Trophoblast cell (in vitro differentiated cells and primary cell): ENCODE results near the gene PPP6R2.

Source experiments
- DNase-seq, 2 donors: peaks; one replicate each; pipeline ENCODE4 v3.0.0-alpha.2; 2016
- H2AFZ ChIP-seq: 2 replicates; pipeline ENCODE4 v1.6.1; 2013; ENCODE audit warnings: low read length, moderate library complexity, mild to moderate bottlenecking; ENCODE audit not compliant: insufficient read depth, poor library complexity
- H2AK5ac ChIP-seq: 2 replicates; pipeline ENCODE4 v1.6.1; 2013; ENCODE audit warnings: mild to moderate bottlenecking, low read length
- H2BK120ac ChIP-seq: 2 replicates; pipeline ENCODE4 v1.6.1; 2013; ENCODE audit warnings: low read length, mild to moderate bottlenecking, moderate library complexity; ENCODE audit not compliant: insufficient read depth, poor library complexity
- H2BK12ac ChIP-seq: 2 replicates; pipeline ENCODE4 v1.6.1; 2013; ENCODE audit warnings: mild to moderate bottlenecking, low read length, moderate library complexity
- H2BK5ac ChIP-seq: 2 replicates; pipeline ENCODE4 v1.6.1; 2013; ENCODE audit warnings: low read length, low read depth, moderate library complexity, mild to moderate bottlenecking; ENCODE audit not compliant: poor library complexity
- H3K14ac ChIP-seq: 2 replicates; pipeline ENCODE4 v1.6.1; 2013; ENCODE audit warnings: mild to moderate bottlenecking, low read length
- H3K18ac ChIP-seq: 2 replicates; pipeline ENCODE4 v1.6.1; 2013; ENCODE audit warnings: mild to moderate bottlenecking, low read length
- H3K23ac ChIP-seq: 2 replicates; pipeline ENCODE4 v1.6.1; 2013; ENCODE audit warnings: low read length
- H3K27ac ChIP-seq: 2 replicates; pipeline ENCODE4 v1.5.1; 2013; ENCODE audit warnings: low read depth, mild to moderate bottlenecking, inconsistent platforms, low read length, moderate library complexity
- H3K27me3 ChIP-seq: 2 replicates; pipeline ENCODE4 v1.6.1; 2013; ENCODE audit warnings: inconsistent platforms, mild to moderate bottlenecking, low read length, moderate library complexity; ENCODE audit not compliant: insufficient read depth
- H3K36me3 ChIP-seq, 2 experiments: 1 replicate in 1 of 2; 2 replicates in 1 of 2; pipeline ENCODE4 v1.6.1; 2013; ENCODE audit warnings: low read length in 2 of 2, mild to moderate bottlenecking in 2 of 2, moderate library complexity in 1 of 2; ENCODE audit not compliant: insufficient read depth in 2 of 2, control insufficient read depth in 1 of 2
- H3K4ac ChIP-seq: 2 replicates; pipeline ENCODE4 v1.6.1; 2013; ENCODE audit warnings: low read depth, mild to moderate bottlenecking, low read length, moderate library complexity
- H3K4me1 ChIP-seq, 2 experiments: 1 replicate in 1 of 2; 2 replicates in 1 of 2; pipeline ENCODE4 v1.6.1; 2013; ENCODE audit warnings: low read length in 2 of 2, mild to moderate bottlenecking in 2 of 2, moderate library complexity in 1 of 2; ENCODE audit not compliant: insufficient read depth in 2 of 2, control insufficient read depth in 1 of 2
- H3K4me2 ChIP-seq: 2 replicates; pipeline ENCODE4 v1.6.1; 2013; ENCODE audit warnings: inconsistent platforms, mild to moderate bottlenecking, low read length, moderate library complexity
- H3K4me3 ChIP-seq: 2 replicates; pipeline ENCODE4 v1.5.1; 2013; ENCODE audit warnings: mild to moderate bottlenecking, low read depth, low read length, inconsistent platforms
- H3K79me1 ChIP-seq: one replicate; pipeline ENCODE4 v1.6.1; 2013; ENCODE audit warnings: low read length
- H3K79me2 ChIP-seq: 2 replicates; pipeline ENCODE4 v1.6.1; 2013; ENCODE audit warnings: low read length, mild to moderate bottlenecking; ENCODE audit not compliant: control insufficient read depth, insufficient read depth, poor library complexity
- H3K9ac ChIP-seq: 2 replicates; pipeline ENCODE4 v1.6.1; 2013; ENCODE audit warnings: mild to moderate bottlenecking, low read length
- H3K9me3 ChIP-seq: 2 replicates; pipeline ENCODE4 v1.6.1; 2013; ENCODE audit warnings: low read depth, mild to moderate bottlenecking, control low read depth, inconsistent platforms, low read length; ENCODE audit not compliant: insufficient read depth
- H4K12ac ChIP-seq: 2 replicates; pipeline ENCODE4 v1.6.1; 2013; ENCODE audit warnings: low read depth, mild to moderate bottlenecking, low read length, moderate library complexity
- H4K8ac ChIP-seq: 2 replicates; pipeline ENCODE4 v1.6.1; 2013; ENCODE audit warnings: low read depth, mild to moderate bottlenecking, low read length, moderate library complexity
- H4K91ac ChIP-seq: one replicate; pipeline ENCODE4 v1.6.1; 2013; ENCODE audit warnings: low read depth, mild to moderate bottlenecking, low read length, moderate library complexity
- WGBS: extraction: QIAGEN DNeasy Blood & Tissue Kit; methylation state at CpG from one replicate; pipeline ENCODE4 v1.1.7; 2013; ENCODE audit warnings: missing lambda C conversion rate; ENCODE audit not compliant: insufficient read length, insufficient coverage; ENCODE audit errors: extremely low coverage; 5-methylcytosine and 5-hydroxymethylcytosine counted together

Gene PPP6R2

GRCh38 chr22:50299785-50300619 is 43.1 kb upstream of the PPP6R2 start:
- Histone ChIP-seq H2BK5ac (no peak overlapping the region), H3K4me1 (peaks cover 41 to 46% of the 10 kb centered on the region in 2 experiments), H2AK5ac (peak overlapping the region; percentile 44), H3K79me2 (peaks cover 11% of the 10 kb centered on the region), H3K27me3 (no peaks in the 10 kb centered on the region), H3K23ac (no peak overlapping the region), H3K27ac (no peak overlapping the region), H3K4me2 (peak overlapping the region; percentile 77), H4K12ac (no peak overlapping the region), H3K9me3 (peaks cover 4% of the 10 kb centered on the region), H2BK120ac (peak overlapping the region; percentile 47), H2BK12ac (peak overlapping the region; percentile 44), H2AFZ (peak overlapping the region; percentile 10), H4K91ac (peak overlapping the region; percentile 52), H3K36me3 (peaks cover 6% of the 10 kb centered on the region in 2 experiments), H3K4ac (peak overlapping the region; percentile 24), H3K79me1 (peaks cover 16% of the 10 kb centered on the region), H3K9ac (no peak overlapping the region), H4K8ac (peak overlapping the region; percentile 46), H3K4me3 (peak overlapping the region; percentile 53), H3K14ac (peak overlapping the region; percentile 16), H3K18ac (peak overlapping the region; percentile 8)
- peak; percentile 73 to 77 for DNase-seq
- no CpG with 5 or more reads among the region's 93 CpGs for WGBS

DNA sequence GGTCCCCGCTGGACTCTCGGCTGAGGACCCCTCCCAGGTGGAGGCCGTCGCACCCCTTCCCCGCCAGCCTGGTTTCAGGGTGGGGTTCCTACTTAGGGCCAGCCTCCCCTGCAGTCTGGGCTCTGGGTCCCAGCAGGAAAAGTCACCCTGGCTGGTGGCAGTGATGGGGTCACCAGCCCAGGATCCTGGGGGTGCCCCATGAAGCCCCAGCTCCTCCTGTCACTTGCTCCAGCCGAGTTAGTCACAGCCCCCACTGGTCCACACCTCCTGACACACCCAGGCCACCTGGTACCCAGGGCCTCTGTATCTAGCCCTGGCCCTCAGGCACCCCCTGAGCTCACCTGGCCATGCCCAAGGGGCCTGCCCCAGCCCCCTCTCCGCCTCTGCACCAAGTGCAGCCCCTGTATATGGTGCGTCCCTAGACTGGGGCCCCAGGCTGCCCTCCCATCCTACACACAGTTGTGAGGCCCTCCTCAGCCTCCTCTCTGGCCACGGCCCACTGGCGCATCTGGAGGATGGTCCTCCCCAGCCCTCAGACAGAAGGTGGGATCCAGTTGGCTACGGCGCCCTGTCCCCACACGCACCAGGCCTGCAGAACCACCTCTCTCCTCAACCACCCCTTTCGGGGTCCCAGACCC is 42.4 kb upstream of the PPP6R2 start:
- Histone ChIP-seq H3K4me1 (peaks cover 48 to 52% of the 10 kb centered on the region in 2 experiments), H3K18ac (peak overlapping the region; percentile 3), H3K9ac (no peak overlapping the region), H2BK12ac (no peak overlapping the region), H3K79me1 (peaks cover 21% of the 10 kb centered on the region), H3K9me3 (peaks cover 4% of the 10 kb centered on the region), H3K4ac (no peak overlapping the region), H3K4me2 (peak overlapping the region; percentile 35), H4K8ac (no peak overlapping the region), H2AFZ (peak overlapping the region; percentile 4), H3K23ac (no peak overlapping the region), H3K36me3 (peaks cover 6% of the 10 kb centered on the region in 2 experiments), H3K27me3 (no peaks in the 10 kb centered on the region), H3K27ac (no peak overlapping the region), H3K79me2 (peaks cover 11% of the 10 kb centered on the region), H3K14ac (no peak overlapping the region), H2BK120ac (no peak overlapping the region), H2BK5ac (no peak overlapping the region), H2AK5ac (no peak overlapping the region), H3K4me3 (no peak overlapping the region), H4K91ac (no peak overlapping the region), H4K12ac (no peak overlapping the region)
- DNase-seq: no peak
- no CpG with 5 or more reads among the region's 14 CpGs for whole genome bisulfite sequencing

- H4K12ac ChIP-seq: no peak overlapping the region
- H2AK5ac ChIP-seq: no peak overlapping the region
- H3K18ac ChIP-seq: no peak overlapping the region
- no peaks in the 10 kb centered on the region for H3K27me3 ChIP-seq
- H2AFZ ChIP-seq: no peak overlapping the region
- H3K9ac ChIP-seq: no peak overlapping the region
- H3K4me1 ChIP-seq: peaks cover 54 to 57% of the 10 kb centered on the region in 2 experiments
- peaks cover 4% of the 10 kb centered on the region for H3K9me3 ChIP-seq
- no peak overlapping the region for H3K23ac ChIP-seq
- WGBS: no CpG with 5 or more reads among the region's 17 CpGs
- no peak overlapping the region for H2BK5ac ChIP-seq
- no peak overlapping the region for H3K14ac ChIP-seq
- no peak overlapping the region for H3K27ac ChIP-seq
- no peak for DNase-seq
- no peak overlapping the region for H3K4me3 ChIP-seq
- H2BK12ac ChIP-seq: no peak overlapping the region
- no peak overlapping the region for H4K8ac ChIP-seq
- no peak overlapping the region for H4K91ac ChIP-seq
- H3K4me2 ChIP-seq: no peak overlapping the region
- no peak overlapping the region for H3K4ac ChIP-seq
- H2BK120ac ChIP-seq: no peak overlapping the region
- H3K79me1 ChIP-seq: peaks cover 29% of the 10 kb centered on the region
- peaks cover 6% of the 10 kb centered on the region in 2 experiments for H3K36me3 ChIP-seq
- H3K79me2 ChIP-seq: peaks cover 15% of the 10 kb centered on the region
Measured at GRCh38 chr22:50301581-50301991, 41.5 kb upstream of the PPP6R2 start.

DNA sequence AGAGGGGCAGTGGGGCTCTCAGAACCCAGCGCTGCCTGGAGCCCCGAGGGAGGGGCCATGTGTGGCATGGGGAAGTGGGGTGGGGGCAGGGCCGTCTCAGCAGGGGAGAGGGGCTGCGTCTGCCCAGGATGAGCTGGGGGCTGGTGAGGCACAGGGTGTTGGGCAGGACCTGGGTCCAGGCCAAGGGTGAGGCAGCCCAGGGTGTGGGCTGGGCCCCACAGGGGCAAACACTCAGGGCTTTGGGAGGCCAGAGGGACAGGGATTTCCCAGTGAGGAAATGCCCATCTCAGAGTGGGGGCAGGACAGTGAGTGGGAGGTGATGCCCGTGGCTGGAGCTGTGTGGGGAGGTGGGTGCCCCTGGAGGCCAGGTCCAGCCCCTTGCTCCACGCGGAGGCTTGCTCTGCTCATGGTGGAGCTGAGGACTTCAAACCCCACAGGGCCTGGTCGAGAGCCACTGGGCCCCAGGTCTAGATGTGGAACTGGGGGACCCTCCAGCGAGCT is 41.0 kb upstream of the PPP6R2 start:
- Histone ChIP-seq H3K36me3 (peaks cover 6% of the 10 kb centered on the region in 2 experiments), H3K4ac (no peak overlapping the region), H3K23ac (no peak overlapping the region), H3K9me3 (no peaks in the 10 kb centered on the region), H4K12ac (no peak overlapping the region), H3K79me1 (peaks cover 34% of the 10 kb centered on the region), H3K27me3 (no peaks in the 10 kb centered on the region), H3K27ac (no peak overlapping the region), H2AK5ac (no peak overlapping the region), H2AFZ (no peak overlapping the region), H2BK5ac (no peak overlapping the region), H2BK120ac (no peak overlapping the region), H3K9ac (no peak overlapping the region), H3K4me3 (no peak overlapping the region), H3K4me2 (no peak overlapping the region), H3K4me1 (peaks cover 52% of the 10 kb centered on the region in 2 experiments), H3K14ac (no peak overlapping the region), H4K91ac (no peak overlapping the region), H2BK12ac (no peak overlapping the region), H3K18ac (no peak overlapping the region), H4K8ac (no peak overlapping the region), H3K79me2 (peaks cover 20% of the 10 kb centered on the region)
- no CpG with 5 or more reads among the region's 9 CpGs for WGBS
- no peak for DNase-seq
